ENCODE measurements around the gene NENF. TPM values are rescaled to one million over a fixed set of nuclear protein-coding genes. Genes with fewer than 3 reads are reported as not detected.

Gene NENF
- total and polyA plus RNA-seq, 4 donors = 6.6 to 44.3 (median 16.0) TPM

GRCh38 chr1:212440419-212440818 is 7.7 kb downstream of the NENF start:
- Histone ChIP-seq H3K36me3 (ENCODE audit: control insufficient read depth in 4 of 4, insufficient read depth in 3 of 4, low read depth in 1 of 4, low read length in 3 of 4) (peaks cover 0 to 4% (median 3%) of the 10 kb centered on the region in 4 donors), H3K4me3 (ENCODE audit: low read depth in 1 of 3, low read length in 3 of 3) (no peak overlapping the region), H3K4me1 (ENCODE audit: control insufficient read depth in 4 of 4, insufficient read depth in 4 of 4, low read length in 3 of 4) (no peaks in the 10 kb centered on the region), H3K9me3 (ENCODE audit: control insufficient read depth in 4 of 4, low read length in 3 of 4) (no peaks in the 10 kb centered on the region), H3K9ac (ENCODE audit: low read depth in 1 of 2, low read length in 2 of 2) (no peak overlapping the region), H3K27ac (ENCODE audit: low read depth in 1 of 2, low read length in 2 of 2) (no peak overlapping the region), H3K27me3 (ENCODE audit: control insufficient read depth in 4 of 4, insufficient read depth in 4 of 4, low read length in 3 of 4) (no peaks in the 10 kb centered on the region)
- WGBS = 88% methylated on average over 9 of the region's 9 CpGs
- DNase-seq (ENCODE audit: low spot score) = no peak
- TF ChIP-seq GABPA (IDR thresholded peaks at IDR 0.05 in 1 of 2, conservative IDR thresholded peaks at IDR 0.05 in 1 of 2) (no peak), RXRA (IDR thresholded peaks at IDR 0.05) (no peak)

GRCh38 chr1:212442408-212442807 is 9.7 kb downstream of the NENF start:
- no peak for TF ChIP-seq HNF4G (IDR thresholded peaks at IDR 0.05)
- no peak for TF ChIP-seq FOXA2 (IDR thresholded peaks at IDR 0.05)
- no peak for TF ChIP-seq GABPA (IDR thresholded peaks at IDR 0.05 in 1 of 2, conservative IDR thresholded peaks at IDR 0.05 in 1 of 2)
- no peak for TF ChIP-seq NR2F2 (IDR thresholded peaks at IDR 0.05)
- TF ChIP-seq, protein P1, sequence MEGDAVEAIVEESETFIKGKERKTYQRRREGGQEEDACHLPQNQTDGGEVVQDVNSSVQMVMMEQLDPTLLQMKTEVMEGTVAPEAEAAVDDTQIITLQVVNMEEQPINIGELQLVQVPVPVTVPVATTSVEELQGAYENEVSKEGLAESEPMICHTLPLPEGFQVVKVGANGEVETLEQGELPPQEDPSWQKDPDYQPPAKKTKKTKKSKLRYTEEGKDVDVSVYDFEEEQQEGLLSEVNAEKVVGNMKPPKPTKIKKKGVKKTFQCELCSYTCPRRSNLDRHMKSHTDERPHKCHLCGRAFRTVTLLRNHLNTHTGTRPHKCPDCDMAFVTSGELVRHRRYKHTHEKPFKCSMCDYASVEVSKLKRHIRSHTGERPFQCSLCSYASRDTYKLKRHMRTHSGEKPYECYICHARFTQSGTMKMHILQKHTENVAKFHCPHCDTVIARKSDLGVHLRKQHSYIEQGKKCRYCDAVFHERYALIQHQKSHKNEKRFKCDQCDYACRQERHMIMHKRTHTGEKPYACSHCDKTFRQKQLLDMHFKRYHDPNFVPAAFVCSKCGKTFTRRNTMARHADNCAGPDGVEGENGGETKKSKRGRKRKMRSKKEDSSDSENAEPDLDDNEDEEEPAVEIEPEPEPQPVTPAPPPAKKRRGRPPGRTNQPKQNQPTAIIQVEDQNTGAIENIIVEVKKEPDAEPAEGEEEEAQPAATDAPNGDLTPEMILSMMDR (IDR thresholded peaks at IDR 0.05; ENCODE audit: low read depth, low read length, missing input control) = no peak
- no peak for TF ChIP-seq MAX (IDR thresholded peaks at IDR 0.05)
- TF ChIP-seq REST (IDR thresholded peaks at IDR 0.05) = no peak
- no peak for TF ChIP-seq ZBTB33 (IDR thresholded peaks at IDR 0.05)
- no peak for TF ChIP-seq SP1 (IDR thresholded peaks at IDR 0.05)
- no peak for TF ChIP-seq RAD21 (IDR thresholded peaks at IDR 0.05)
- TF ChIP-seq JUND (IDR thresholded peaks at IDR 0.05) = no peak
- no peak for TF ChIP-seq YY1 (IDR thresholded peaks at IDR 0.05)
- TF ChIP-seq EGR1 (IDR thresholded peaks at IDR 0.05; ENCODE audit: low read depth in 2 of 2) = no peak
- no peak for TF ChIP-seq RXRA (IDR thresholded peaks at IDR 0.05)
- TF ChIP-seq HNF4A (conservative IDR thresholded peaks at IDR 0.05) = no peak
- TF ChIP-seq ATF3 (IDR thresholded peaks at IDR 0.05) = no peak
- Histone ChIP-seq H3K9me3 (ENCODE audit: control insufficient read depth in 4 of 4, low read length in 3 of 4) (no peaks in the 10 kb centered on the region), H3K36me3 (ENCODE audit: control insufficient read depth in 4 of 4, insufficient read depth in 3 of 4, low read depth in 1 of 4, low read length in 3 of 4) (peaks cover 0 to 5% (median 3%) of the 10 kb centered on the region in 4 donors), H3K9ac (ENCODE audit: low read depth in 1 of 2, low read length in 2 of 2) (no peak overlapping the region), H3K27ac (ENCODE audit: low read depth in 1 of 2, low read length in 2 of 2) (no peak overlapping the region), H3K4me1 (ENCODE audit: control insufficient read depth in 4 of 4, insufficient read depth in 4 of 4, low read length in 3 of 4) (no peaks in the 10 kb centered on the region), H3K27me3 (ENCODE audit: control insufficient read depth in 4 of 4, insufficient read depth in 4 of 4, low read length in 3 of 4) (no peaks in the 10 kb centered on the region), H3K4me3 (ENCODE audit: low read depth in 1 of 3, low read length in 3 of 3) (no peak overlapping the region)
- DNase-seq (ENCODE audit: low spot score) = no peak
- WGBS = 97% methylated on average over 5 of the region's 5 CpGs
